Subcutaneous adipose tissue (tissue), 4 donors: Measurements from ENCODE around the gene PRKG1. TPM values are rescaled to one million over a fixed set of nuclear protein-coding genes. Genes with fewer than 3 reads are reported as not detected.

ENCODE experiments used
- CTCF ChIP-seq: fragments of 450-650 bp; IDR thresholded peaks from one replicate; pipeline ENCODE4 v1.5.1; 2016; ENCODE audit warnings: low read depth, mild to moderate bottlenecking, control low read depth, antibody characterized with exemption, moderate library complexity
- total RNA-seq, 4 donors: library from RNA; depleted of rRNA; stranded (reverse); fragments of >200 nt; gene quantifications; one replicate each; pipeline ENCODE4 v1.1.0, GENCODE V29; 2016

The PRKG1 gene
- total RNA-seq, 4 donors from 2014 or later, result 7.6 to 17.2 (median 10.7) TPM

GRCh38 chr10:51255381-51255780 lies 181.1 kb downstream of the PRKG1 start:
- no peak for TF ChIP-seq CTCF

- no peak for TF ChIP-seq CTCF
These were observed 183.4 kb downstream of the PRKG1 start for GRCh38 chr10:51257511-51258248.

GRCh38 chr10:51260376-51260775 lies 186.1 kb downstream of the PRKG1 start:
- no peak for TF ChIP-seq CTCF

GRCh38 chr10:51266496-51266895 lies 192.2 kb downstream of the PRKG1 start:
- TF ChIP-seq CTCF, result no peak

DNA sequence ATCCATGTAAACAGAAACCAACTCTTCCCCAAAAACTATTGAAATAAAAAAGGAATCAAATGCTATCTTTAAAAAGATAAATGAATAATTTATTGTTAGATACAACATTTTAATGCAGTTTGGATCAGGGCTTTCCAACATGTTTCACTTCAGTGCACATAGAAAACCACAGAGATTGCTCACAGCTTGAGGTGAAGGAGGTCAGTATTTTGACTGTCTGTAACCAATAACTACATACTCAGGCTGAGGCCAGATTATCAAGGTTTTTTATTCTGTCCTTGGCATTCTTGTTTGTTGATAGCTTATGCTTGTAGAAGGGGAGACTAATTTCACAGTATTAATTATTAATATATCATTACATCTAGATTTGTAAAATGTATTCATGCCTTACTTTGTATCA lies 195.5 kb downstream of the PRKG1 start:
- no peak for TF ChIP-seq CTCF

DNA sequence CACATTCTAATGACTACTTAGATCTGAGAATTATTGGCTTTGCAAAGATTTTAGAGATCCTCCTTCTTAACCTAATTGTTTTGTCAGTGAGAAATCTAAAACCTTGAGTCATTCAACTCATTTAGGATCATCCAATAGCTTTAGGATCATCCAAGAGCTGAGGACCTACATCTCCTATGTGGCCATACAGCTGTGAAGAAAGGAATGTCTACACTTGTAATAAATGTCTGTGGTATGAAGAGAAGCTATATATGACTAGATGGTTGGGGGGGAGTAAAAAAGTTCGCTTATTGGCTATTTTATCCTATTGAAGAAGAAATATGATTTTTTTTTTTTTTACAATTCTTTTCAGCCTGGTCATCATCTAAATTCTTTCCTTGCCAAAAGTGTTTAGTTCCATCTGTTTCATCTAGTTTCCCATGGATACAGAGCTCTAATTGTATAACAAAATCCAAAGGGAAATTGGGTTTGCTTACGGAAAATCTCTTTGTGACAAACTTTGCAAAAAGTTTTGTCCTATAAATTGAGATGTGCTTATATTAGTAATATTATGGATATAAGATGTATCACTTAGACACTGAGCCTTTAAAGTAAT lies 196.7 kb downstream of the PRKG1 start:
- TF ChIP-seq CTCF, result no peak

DNA sequence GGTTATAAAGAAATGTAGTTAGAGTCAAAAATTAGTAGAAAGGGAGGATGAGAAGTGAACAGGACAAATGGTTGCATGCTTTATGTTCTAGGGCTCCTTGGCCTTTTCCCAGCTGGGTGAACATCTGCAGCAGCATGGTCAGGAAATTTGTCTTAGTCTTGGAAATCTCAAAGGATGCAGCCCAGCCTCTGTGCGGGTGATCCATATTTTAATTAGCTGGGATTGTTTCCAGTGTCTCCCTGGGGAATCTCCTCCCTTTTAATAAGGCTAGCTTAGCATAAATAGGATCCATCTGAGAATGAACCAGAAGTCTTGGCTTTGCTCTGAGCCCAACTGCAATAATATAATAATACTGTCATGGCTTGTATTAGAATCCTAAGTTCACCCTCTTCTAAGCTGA lies 198.3 kb downstream of the PRKG1 start:
- TF ChIP-seq CTCF, result no peak
